ENCODE data around the gene ECM1.
A peak's percentile ranks its signal among the peaks of the same experiment; 100 is the strongest.

ECM1 gene

GRCh38 chr1:150514260-150514659, 6.4 kb downstream of the ECM1 start:
- Histone ChIP-seq H3K4ac (ENCODE audit: low read length) (no peak overlapping the region), H3K18ac (ENCODE audit: low read length) (no peak overlapping the region), H3K4me3 (ENCODE audit: low read length in 2 of 2) (no peak overlapping the region), H2AFZ (ENCODE audit: low read length) (no peak overlapping the region), H2AK5ac (ENCODE audit: low read depth, low read length) (peak overlapping the region; percentile 49), H3K27me3 (ENCODE audit: control insufficient read depth in 3 of 3, insufficient read depth in 3 of 3, low read depth in 1 of 3, low read length in 3 of 3) (no peaks in the 10 kb centered on the region), H3K27ac (replicated peaks; ENCODE audit: low read length) (no peak overlapping the region), H3K14ac (ENCODE audit: low read length) (no peak overlapping the region), H3K9ac (ENCODE audit: low read depth, low read length, poor library complexity) (peak overlapping the region; percentile 72), H3K79me1 (ENCODE audit: low read depth, low read length) (no peaks in the 10 kb centered on the region), H3K9me3 (replicated peaks in 1 of 2; ENCODE audit: control insufficient read depth in 2 of 2, insufficient read depth in 1 of 2, low read depth in 1 of 2, low read length in 2 of 2) (no peaks in the 10 kb centered on the region), H4K91ac (ENCODE audit: low read depth, low read length, poor library complexity) (no peak overlapping the region), H4K8ac (ENCODE audit: low read depth, low read length) (no peak overlapping the region), H3K4me2 (ENCODE audit: insufficient read depth, low read length, poor library complexity, severe bottlenecking) (no peak overlapping the region), H3K36me3 (replicated peaks in 1 of 2; ENCODE audit: control insufficient read depth in 2 of 2, insufficient read depth in 2 of 2, low read length in 2 of 2) (peaks cover 5 to 12% of the 10 kb centered on the region in 2 donors), H2BK5ac (ENCODE audit: low read length) (no peak overlapping the region), H3K4me1 (ENCODE audit: control insufficient read depth in 2 of 2, insufficient read depth in 1 of 2, low read depth in 1 of 2, low read length in 2 of 2) (peaks cover 2 to 5% of the 10 kb centered on the region in 2 donors), H2BK120ac (ENCODE audit: low read depth, low read length) (no peak overlapping the region), H2BK12ac (ENCODE audit: low read length) (no peak overlapping the region), H3K23ac (ENCODE audit: low read depth, low read length, poor library complexity) (no peak overlapping the region), H2BK15ac (ENCODE audit: low read length) (no peak overlapping the region)
- DNase-seq (ENCODE audit: low spot score): no peak
- no CpG with 5 or more reads among the region's 9 CpGs for WGBS, 2 donors (ENCODE audit: extremely low coverage in 2 of 2, insufficient read length in 2 of 2, insufficient replicate concordance in 1 of 2)

GRCh38 chr1:150514913-150515327, 7.0 kb downstream of the ECM1 start:
- H3K4ac ChIP-seq (ENCODE audit: low read length): no peak overlapping the region

DNA sequence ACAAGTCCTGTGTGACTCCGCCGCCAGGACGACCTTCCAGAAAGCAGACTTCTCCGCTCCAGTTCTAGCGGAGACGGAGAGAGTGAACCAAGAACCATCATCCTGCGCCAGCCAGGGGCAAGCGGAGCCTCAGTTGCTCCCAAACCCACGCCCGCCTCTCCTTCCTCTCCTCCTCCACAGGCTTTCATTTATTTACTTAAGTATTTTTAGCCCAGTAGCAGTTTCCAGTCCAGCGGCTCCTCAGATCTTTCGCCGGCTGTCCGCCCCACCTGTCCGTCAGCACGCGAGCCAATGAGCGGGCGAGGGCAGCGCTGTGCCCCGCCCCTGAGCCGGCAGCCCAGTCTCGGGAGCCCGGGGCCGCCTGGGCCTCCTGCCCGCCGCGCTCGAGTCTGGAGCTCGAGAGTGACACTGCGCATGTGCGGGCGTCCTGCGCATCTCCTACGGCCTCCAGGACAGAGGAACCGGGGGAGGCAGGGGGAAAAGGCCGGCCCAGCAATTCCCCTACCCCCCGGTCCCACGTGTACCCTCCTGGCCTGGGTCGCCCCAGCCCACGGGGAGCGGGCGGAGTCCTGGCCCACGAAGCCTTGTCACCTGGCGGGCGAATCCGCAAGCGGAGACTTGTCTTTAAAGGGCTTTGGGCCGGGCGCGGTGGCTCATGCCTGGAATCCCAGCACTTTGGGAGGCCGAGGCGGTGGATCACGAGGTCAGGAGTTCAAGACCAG, 7.6 kb downstream of the ECM1 start, which contains the start of gene FALEC:
Gene FALEC, plus strand, starts transcription at position 425 of the 722 bp plus-strand sequence.
- H3K27me3 ChIP-seq (ENCODE audit: control insufficient read depth in 3 of 3, insufficient read depth in 3 of 3, low read depth in 1 of 3, low read length in 3 of 3): no peaks in the 10 kb centered on the region
- no peak within 1 kb of the TSS for H2BK120ac ChIP-seq (ENCODE audit: low read depth, low read length)
- peak; percentile 97 for DNase-seq (ENCODE audit: low spot score)
- H3K18ac ChIP-seq (ENCODE audit: low read length): peak within 1 kb of the TSS; percentile 99
- peak within 1 kb of the TSS; percentile 88 for H3K9ac ChIP-seq (ENCODE audit: low read depth, low read length, poor library complexity)
- H4K8ac ChIP-seq (ENCODE audit: low read depth, low read length): no peak within 1 kb of the TSS
- peak within 1 kb of the TSS; percentile 91 for H3K4me2 ChIP-seq (ENCODE audit: insufficient read depth, low read length, poor library complexity, severe bottlenecking)
- H3K14ac ChIP-seq (ENCODE audit: low read length): no peak within 1 kb of the TSS
- peaks cover 5 to 12% of the 10 kb centered on the region in 2 donors for H3K36me3 ChIP-seq (replicated peaks in 1 of 2; ENCODE audit: control insufficient read depth in 2 of 2, insufficient read depth in 2 of 2, low read length in 2 of 2)
- peak within 1 kb of the TSS; percentile 98 for H2AFZ ChIP-seq (ENCODE audit: low read length)
- H3K27ac ChIP-seq (replicated peaks; ENCODE audit: low read length): peak within 1 kb of the TSS; percentile 59
- H2BK12ac ChIP-seq (ENCODE audit: low read length): peak within 1 kb of the TSS; percentile 18
- no peak within 1 kb of the TSS for H3K4ac ChIP-seq (ENCODE audit: low read length)
- H2AK5ac ChIP-seq (ENCODE audit: low read depth, low read length): no peak within 1 kb of the TSS
- H2BK5ac ChIP-seq (ENCODE audit: low read length): peak within 1 kb of the TSS; percentile 35
- H3K4me3 ChIP-seq (ENCODE audit: low read length in 2 of 2): peak within 1 kb of the TSS; percentile 82 to 86
- H2BK15ac ChIP-seq (ENCODE audit: low read length): peak within 1 kb of the TSS; percentile 18
- H3K79me1 ChIP-seq (ENCODE audit: low read depth, low read length): no peaks in the 10 kb centered on the region
- WGBS, 2 donors (ENCODE audit: extremely low coverage in 2 of 2, insufficient read length in 2 of 2, insufficient replicate concordance in 1 of 2): no CpG with 5 or more reads among the region's 54 CpGs
- H3K4me1 ChIP-seq (ENCODE audit: control insufficient read depth in 2 of 2, insufficient read depth in 1 of 2, low read depth in 1 of 2, low read length in 2 of 2): peaks cover 2 to 5% of the 10 kb centered on the region in 2 donors
- no peaks in the 10 kb centered on the region for H3K9me3 ChIP-seq (replicated peaks in 1 of 2; ENCODE audit: control insufficient read depth in 2 of 2, insufficient read depth in 1 of 2, low read depth in 1 of 2, low read length in 2 of 2)
- H3K23ac ChIP-seq (ENCODE audit: low read depth, low read length, poor library complexity): peak within 1 kb of the TSS; percentile 16
- H4K91ac ChIP-seq (ENCODE audit: low read depth, low read length, poor library complexity): no peak within 1 kb of the TSS

More at GRCh38 chr1:150514913-150515327, 7.0 kb downstream of the ECM1 start:
- peak overlapping the region; percentile 80 for H3K18ac ChIP-seq (ENCODE audit: low read length)
- no peak overlapping the region for H3K14ac ChIP-seq (ENCODE audit: low read length)
- no CpG with 5 or more reads among the region's 21 CpGs for WGBS, 2 donors (ENCODE audit: extremely low coverage in 2 of 2, insufficient read length in 2 of 2, insufficient replicate concordance in 1 of 2)
- H3K27me3 ChIP-seq (ENCODE audit: control insufficient read depth in 3 of 3, insufficient read depth in 3 of 3, low read depth in 1 of 3, low read length in 3 of 3): no peaks in the 10 kb centered on the region
- H3K9me3 ChIP-seq (replicated peaks in 1 of 2; ENCODE audit: control insufficient read depth in 2 of 2, insufficient read depth in 1 of 2, low read depth in 1 of 2, low read length in 2 of 2): no peaks in the 10 kb centered on the region
- no peak for DNase-seq (ENCODE audit: low spot score)
- peak overlapping the region; percentile 18 for H2BK15ac ChIP-seq (ENCODE audit: low read length)
- H2BK5ac ChIP-seq (ENCODE audit: low read length): peak overlapping the region; percentile 26
- H4K91ac ChIP-seq (ENCODE audit: low read depth, low read length, poor library complexity): no peak overlapping the region
- H2BK12ac ChIP-seq (ENCODE audit: low read length): no peak overlapping the region
- peak overlapping the region; percentile 98 for H2AFZ ChIP-seq (ENCODE audit: low read length)
- peak overlapping the region; percentile 82 to 86 for H3K4me3 ChIP-seq (ENCODE audit: low read length in 2 of 2)
- peaks cover 5 to 12% of the 10 kb centered on the region in 2 donors for H3K36me3 ChIP-seq (replicated peaks in 1 of 2; ENCODE audit: control insufficient read depth in 2 of 2, insufficient read depth in 2 of 2, low read length in 2 of 2)
- H2AK5ac ChIP-seq (ENCODE audit: low read depth, low read length): no peak overlapping the region
- H3K4me2 ChIP-seq (ENCODE audit: insufficient read depth, low read length, poor library complexity, severe bottlenecking): peak overlapping the region; percentile 91
- no peak overlapping the region for H4K8ac ChIP-seq (ENCODE audit: low read depth, low read length)
- peak overlapping the region; percentile 16 for H3K23ac ChIP-seq (ENCODE audit: low read depth, low read length, poor library complexity)
- H2BK120ac ChIP-seq (ENCODE audit: low read depth, low read length): no peak overlapping the region
- no peaks in the 10 kb centered on the region for H3K79me1 ChIP-seq (ENCODE audit: low read depth, low read length)
- H3K9ac ChIP-seq (ENCODE audit: low read depth, low read length, poor library complexity): peak overlapping the region; percentile 88
- peaks cover 2 to 5% of the 10 kb centered on the region in 2 donors for H3K4me1 ChIP-seq (ENCODE audit: control insufficient read depth in 2 of 2, insufficient read depth in 1 of 2, low read depth in 1 of 2, low read length in 2 of 2)
- H3K27ac ChIP-seq (replicated peaks; ENCODE audit: low read length): peak overlapping the region; percentile 35

GRCh38 chr1:150516050-150516591, 8.2 kb downstream of the ECM1 start:
- Histone ChIP-seq H3K27ac (replicated peaks; ENCODE audit: low read length) (no peak overlapping the region), H4K8ac (ENCODE audit: low read depth, low read length) (no peak overlapping the region), H3K4ac (ENCODE audit: low read length) (no peak overlapping the region), H3K4me3 (ENCODE audit: low read length in 2 of 2) (peak overlapping the region; percentile 66 to 82), H2BK15ac (ENCODE audit: low read length) (no peak overlapping the region), H3K79me1 (ENCODE audit: low read depth, low read length) (no peaks in the 10 kb centered on the region), H3K4me1 (ENCODE audit: control insufficient read depth in 2 of 2, insufficient read depth in 1 of 2, low read depth in 1 of 2, low read length in 2 of 2) (peaks cover 2 to 5% of the 10 kb centered on the region in 2 donors), H3K9me3 (replicated peaks in 1 of 2; ENCODE audit: control insufficient read depth in 2 of 2, insufficient read depth in 1 of 2, low read depth in 1 of 2, low read length in 2 of 2) (no peaks in the 10 kb centered on the region), H3K36me3 (replicated peaks in 1 of 2; ENCODE audit: control insufficient read depth in 2 of 2, insufficient read depth in 2 of 2, low read length in 2 of 2) (peaks cover 5 to 12% of the 10 kb centered on the region in 2 donors), H2BK12ac (ENCODE audit: low read length) (no peak overlapping the region), H3K27me3 (ENCODE audit: control insufficient read depth in 3 of 3, insufficient read depth in 3 of 3, low read depth in 1 of 3, low read length in 3 of 3) (no peaks in the 10 kb centered on the region), H3K14ac (ENCODE audit: low read length) (no peak overlapping the region), H3K9ac (ENCODE audit: low read depth, low read length, poor library complexity) (no peak overlapping the region), H3K18ac (ENCODE audit: low read length) (no peak overlapping the region), H2BK5ac (ENCODE audit: low read length) (peak overlapping the region; percentile 35), H2BK120ac (ENCODE audit: low read depth, low read length) (no peak overlapping the region), H3K23ac (ENCODE audit: low read depth, low read length, poor library complexity) (no peak overlapping the region), H3K4me2 (ENCODE audit: insufficient read depth, low read length, poor library complexity, severe bottlenecking) (peak overlapping the region; percentile 67), H2AFZ (ENCODE audit: low read length) (peak overlapping the region; percentile 98), H2AK5ac (ENCODE audit: low read depth, low read length) (no peak overlapping the region), H4K91ac (ENCODE audit: low read depth, low read length, poor library complexity) (no peak overlapping the region)
- no peak for DNase-seq (ENCODE audit: low spot score)
- no CpG with 5 or more reads among the region's 19 CpGs for WGBS, 2 donors (ENCODE audit: extremely low coverage in 2 of 2, insufficient read length in 2 of 2, insufficient replicate concordance in 1 of 2)

Data from neuronal stem cell (in vitro differentiated cells).